Islet of Langerhans (tissue), 1 donor: Measurements from ENCODE around the gene ZNF487.
A peak's percentile ranks its signal among the peaks of the same experiment; 100 is the strongest.
"Not testable (repeated sequence)": the region's sequence is repeated elsewhere in the genome, so short reads cannot be mapped to it uniquely, and the experiment has no call there.

Experiments
- FAIRE-seq: peaks from one replicate; lab custom pipeline; 2011; peaks lifted over from hg19 to GRCh38; lab: Jason Lieb, UNC

The ZNF487 gene

GRCh38 chr10:43407148-43407575 is 29.7 kb upstream of the ZNF487 start:
- FAIRE-seq = no peak

- FAIRE-seq = no peak
Measured at GRCh38 chr10:43407576-43408330, 29.2 kb upstream of the ZNF487 start.

GRCh38 chr10:43408331-43408709 is 28.6 kb upstream of the ZNF487 start:
- FAIRE-seq = no peak

- FAIRE-seq = no peak
Measured at GRCh38 chr10:43408710-43409384, 28.1 kb upstream of the ZNF487 start, which contains the start of gene HNRNPF. Gene HNRNPF (minus strand): TSS chr10:43409186. CDS start chr10:43387884, 21,302 bp downstream.

GRCh38 chr10:43409385-43410109 is 27.4 kb upstream of the ZNF487 start:
- FAIRE-seq = no peak

- no peak for FAIRE-seq
Measured at GRCh38 chr10:43410345-43410744, 26.6 kb upstream of the ZNF487 start.

- FAIRE-seq = no peak
Measured at GRCh38 chr10:43411536-43411935, 25.4 kb upstream of the ZNF487 start.

- FAIRE-seq = no peak
Measured at GRCh38 chr10:43415544-43415943, 21.4 kb upstream of the ZNF487 start.

- no peak for FAIRE-seq
Measured at GRCh38 chr10:43417950-43418768, 18.8 kb upstream of the ZNF487 start.

GRCh38 chr10:43419997-43420368 is 16.9 kb upstream of the ZNF487 start:
- no peak for FAIRE-seq

GRCh38 chr10:43420369-43421200 is 16.3 kb upstream of the ZNF487 start:
- FAIRE-seq = peak; percentile 36

- FAIRE-seq = no peak
Measured at GRCh38 chr10:43421201-43421507, 15.8 kb upstream of the ZNF487 start.

- no peak for FAIRE-seq
Measured at GRCh38 chr10:43421519-43421918, 15.4 kb upstream of the ZNF487 start.

GRCh38 chr10:43421944-43422343 is 15.0 kb upstream of the ZNF487 start:
- FAIRE-seq = not testable (repeated sequence)

- FAIRE-seq = no peak
Measured at GRCh38 chr10:43424416-43424815, 12.5 kb upstream of the ZNF487 start.

- FAIRE-seq = not testable (repeated sequence)
Measured at GRCh38 chr10:43426476-43426875, 10.4 kb upstream of the ZNF487 start.

- no peak for FAIRE-seq
Measured at GRCh38 chr10:43427166-43427825, 9.6 kb upstream of the ZNF487 start.

GRCh38 chr10:43430926-43431663 is 5.8 kb upstream of the ZNF487 start:
- FAIRE-seq = no peak

- no peak for FAIRE-seq
Measured at GRCh38 chr10:43437141-43437870, 395 bp downstream of the ZNF487 start.
